GM21390 (cell line): ENCODE measurements around the gene H1-8.

Experiments
- ATAC-seq: cut with Tn5 transposase; IDR thresholded peaks from one replicate; pipeline ENCODE4 v1.9.1; 2021; ENCODE audit not compliant: unreplicated experiment

Gene H1-8

GRCh38 chr3:129571605-129572547 is 28.9 kb downstream of the H1-8 start:
- no peak for ATAC-seq

GRCh38 chr3:129572603-129573002 is 29.6 kb downstream of the H1-8 start:
- ATAC-seq, result no peak

GRCh38 chr3:129573493-129573892 is 30.5 kb downstream of the H1-8 start:
- ATAC-seq, result no peak

- ATAC-seq, result no peak
Observed at GRCh38 chr3:129574206-129574605, 31.2 kb downstream of the H1-8 start.

- ATAC-seq, result no peak
Observed at GRCh38 chr3:129575233-129575996, 32.4 kb downstream of the H1-8 start.

- no peak for ATAC-seq
Observed at GRCh38 chr3:129575997-129576384, 33.0 kb downstream of the H1-8 start.

- ATAC-seq, result peak; percentile 69
Observed at GRCh38 chr3:129576514-129577352, 33.8 kb downstream of the H1-8 start.

GRCh38 chr3:129577366-129577765 is 34.4 kb downstream of the H1-8 start:
- no peak for ATAC-seq

GRCh38 chr3:129577925-129578786 is 35.2 kb downstream of the H1-8 start:
- no peak for ATAC-seq

- no peak for ATAC-seq
Observed at GRCh38 chr3:129579991-129580390, 37.0 kb downstream of the H1-8 start.

GRCh38 chr3:129581623-129582022 is 38.6 kb downstream of the H1-8 start:
- ATAC-seq, result no peak

- no peak for ATAC-seq
Observed at GRCh38 chr3:129582799-129583198, 39.8 kb downstream of the H1-8 start.

- no peak for ATAC-seq
Observed at GRCh38 chr3:129583289-129583688, 40.3 kb downstream of the H1-8 start.

GRCh38 chr3:129584631-129585030 is 41.7 kb downstream of the H1-8 start:
- no peak for ATAC-seq

GRCh38 chr3:129585949-129586657 is 43.1 kb downstream of the H1-8 start:
- no peak for ATAC-seq

- ATAC-seq, result no peak
Observed at GRCh38 chr3:129586746-129587430, 43.9 kb downstream of the H1-8 start.

GRCh38 chr3:129587566-129588210 is 44.7 kb downstream of the H1-8 start:
- ATAC-seq, result no peak

- ATAC-seq, result no peak
Observed at GRCh38 chr3:129590215-129590614, 47.2 kb downstream of the H1-8 start.
